Coronary artery (tissue), 2 donors: ENCODE results near the gene CYTH4.

Experiments used
- DNase-seq: peaks from one replicate; pipeline ENCODE4 v3.0.0-alpha.2; 2017; ENCODE audit warnings: low spot score
- H3K27ac ChIP-seq, 2 donors: fragments of 200-600 bp; sonication (generic); one replicate each; pipeline ENCODE4 v1.5.1; 2016 to 2019
- H3K4me3 ChIP-seq: fragments of 200-600 bp; sonication (generic); 2 replicates; pipeline ENCODE4 v1.5.1; 2016; ENCODE audit warnings: mild to moderate bottlenecking, moderate library complexity
- TF ChIP-seq, protein P1 (sequence below): fragments of 200-600 bp; sonication (generic); IDR thresholded peaks from one replicate; pipeline ENCODE4 v1.5.1; 2019; ENCODE audit warnings: antibody characterized with exemption

The CYTH4 gene

GRCh38 chr22:37300551-37301017 lies 18.3 kb downstream of the CYTH4 start:
- DNase-seq, result no peak
- no peak overlapping the region for H3K4me3 ChIP-seq
- H3K27ac ChIP-seq, result peak overlapping the region in 1 of 2 donors; percentile 22
- TF ChIP-seq, protein P1, sequence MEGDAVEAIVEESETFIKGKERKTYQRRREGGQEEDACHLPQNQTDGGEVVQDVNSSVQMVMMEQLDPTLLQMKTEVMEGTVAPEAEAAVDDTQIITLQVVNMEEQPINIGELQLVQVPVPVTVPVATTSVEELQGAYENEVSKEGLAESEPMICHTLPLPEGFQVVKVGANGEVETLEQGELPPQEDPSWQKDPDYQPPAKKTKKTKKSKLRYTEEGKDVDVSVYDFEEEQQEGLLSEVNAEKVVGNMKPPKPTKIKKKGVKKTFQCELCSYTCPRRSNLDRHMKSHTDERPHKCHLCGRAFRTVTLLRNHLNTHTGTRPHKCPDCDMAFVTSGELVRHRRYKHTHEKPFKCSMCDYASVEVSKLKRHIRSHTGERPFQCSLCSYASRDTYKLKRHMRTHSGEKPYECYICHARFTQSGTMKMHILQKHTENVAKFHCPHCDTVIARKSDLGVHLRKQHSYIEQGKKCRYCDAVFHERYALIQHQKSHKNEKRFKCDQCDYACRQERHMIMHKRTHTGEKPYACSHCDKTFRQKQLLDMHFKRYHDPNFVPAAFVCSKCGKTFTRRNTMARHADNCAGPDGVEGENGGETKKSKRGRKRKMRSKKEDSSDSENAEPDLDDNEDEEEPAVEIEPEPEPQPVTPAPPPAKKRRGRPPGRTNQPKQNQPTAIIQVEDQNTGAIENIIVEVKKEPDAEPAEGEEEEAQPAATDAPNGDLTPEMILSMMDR, result no peak

GRCh38 chr22:37301144-37301830 lies 19.0 kb downstream of the CYTH4 start:
- no peak for DNase-seq
- Histone ChIP-seq H3K4me3 (no peak overlapping the region), H3K27ac (peak overlapping the region in 1 of 2 donors; percentile 22)
- TF ChIP-seq, protein P1, result no peak

- Histone ChIP-seq H3K4me3 (no peak overlapping the region), H3K27ac (peak overlapping the region in 1 of 2 donors; percentile 9)
- DNase-seq, result no peak
- TF ChIP-seq, protein P1, result no peak
These were observed 20.6 kb downstream of the CYTH4 start for GRCh38 chr22:37302674-37303555.

DNA sequence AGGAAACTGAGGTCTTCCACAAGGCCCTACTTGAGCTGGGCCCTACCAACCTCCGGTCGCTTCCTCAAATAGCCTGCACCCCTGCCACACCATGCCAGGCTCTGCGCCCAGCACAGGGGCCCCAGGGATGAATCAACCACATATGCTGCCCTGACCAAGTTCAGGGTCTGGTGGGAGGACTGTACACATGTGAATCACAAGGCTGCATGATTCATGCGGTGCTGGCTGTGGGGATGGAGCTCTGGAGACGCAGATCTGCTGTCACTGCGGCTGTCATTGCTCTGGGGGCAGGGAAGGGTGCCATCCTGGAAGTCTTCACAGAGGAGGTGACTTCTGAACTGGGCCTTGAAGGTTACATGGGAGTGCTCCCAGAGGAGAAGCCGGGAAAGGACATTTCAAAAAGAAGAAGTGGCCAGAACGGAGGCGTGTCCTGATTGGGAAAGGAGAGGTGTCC lies 21.5 kb downstream of the CYTH4 start:
- no peak overlapping the region for H3K27ac ChIP-seq
- TF ChIP-seq, protein P1, result no peak
- DNase-seq, result no peak
- no peak overlapping the region for H3K4me3 ChIP-seq

DNA sequence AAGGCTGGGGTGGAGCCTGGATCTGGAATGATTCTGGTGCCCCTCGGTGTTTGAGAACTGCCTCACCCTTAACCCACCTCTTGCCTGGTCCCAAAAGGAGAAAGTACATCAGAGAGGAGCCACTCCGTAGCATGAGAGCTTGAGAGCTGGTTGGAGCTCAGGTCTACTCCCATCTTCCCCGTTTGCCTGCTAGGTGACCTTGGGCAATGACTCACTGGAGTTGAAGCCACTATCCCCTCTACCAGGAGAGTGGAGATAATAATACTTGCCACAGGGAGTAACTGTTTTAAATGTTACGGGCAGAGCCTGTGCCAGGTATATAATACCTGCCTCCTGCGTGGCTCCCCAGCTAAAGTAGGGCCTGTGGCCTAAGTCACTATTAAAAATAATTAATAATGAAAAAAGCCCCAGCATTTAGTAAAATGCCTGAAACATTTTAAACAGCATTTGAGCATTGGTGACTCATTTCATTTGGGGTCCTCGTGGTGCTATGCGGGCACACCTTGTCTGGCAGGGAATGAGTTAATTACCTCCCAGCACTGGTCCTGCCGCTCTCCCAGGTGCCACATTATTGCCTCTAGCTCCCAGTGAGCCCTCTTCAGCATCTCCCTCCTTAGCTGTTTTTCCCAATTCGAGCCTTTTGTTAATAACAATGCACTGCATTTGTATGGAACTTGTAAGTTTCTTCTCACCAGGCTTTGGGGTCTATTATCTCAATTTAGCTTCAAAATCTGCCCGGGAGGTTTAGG lies 22.5 kb downstream of the CYTH4 start:
- Histone ChIP-seq H3K4me3 (no peak overlapping the region), H3K27ac (peak overlapping the region in 1 of 2 donors; percentile 21)
- DNase-seq, result no peak
- TF ChIP-seq, protein P1, result no peak

- H3K4me3 ChIP-seq, result no peak overlapping the region
- DNase-seq, result no peak
- TF ChIP-seq, protein P1, result no peak
- peak overlapping the region in 1 of 2 donors; percentile 74 for H3K27ac ChIP-seq
These were observed 23.6 kb downstream of the CYTH4 start for GRCh38 chr22:37305887-37306286.
